IMR-90 (cell line): Measurements from ENCODE around the gene MEIS3. TPM values are rescaled to one million over a fixed set of nuclear protein-coding genes. Genes with fewer than 3 reads are reported as not detected.

Source experiments
- ATAC-seq: fragments of 200-7000 bp; cut with Tn5 transposase; 2 replicates; pipeline ENCODE4 v1.9.1; 2020; ENCODE audit warnings: low read depth, mild to moderate bottlenecking, moderate library complexity
- BruUV-seq: library from RNA; stranded (reverse); fragments of 400-500 nt; replicated peaks from 2 replicates; lab custom pipeline; 2021; lab: Mats Ljungman, UMichigan
- CTCF ChIA-PET: fragments of 300-600 bp; formaldehyde crosslinking; extraction: SDS; loops from one replicate; lab custom pipeline; 2021; ENCODE audit warnings: antibody characterized with exemption; lab: Yijun Ruan, JAX
- POLR2A ChIA-PET: fragments of 300-600 bp; sonication (Branson Sonifier 250); formaldehyde crosslinking; loops from one replicate; lab custom pipeline; 2022; ENCODE audit warnings: antibody characterized with exemption; ENCODE audit not compliant: unreplicated experiment; lab: Charles Lee
- DNase-seq: peaks from one replicate; pipeline ENCODE4 v3.0.0; 2013
- H2AFZ ChIP-seq: replicated peaks from 2 replicates; pipeline ENCODE3; 2013; ENCODE audit warnings: low read length, mild to moderate bottlenecking; ENCODE audit not compliant: poor library complexity
- H2AK5ac ChIP-seq: 2 replicates; pipeline ENCODE4 v1.6.1; 2013; ENCODE audit warnings: low read depth, low read length, inconsistent platforms
- H2AK9ac ChIP-seq: replicated peaks from 2 replicates; pipeline ENCODE3; 2013; ENCODE audit warnings: mild to moderate bottlenecking, low read depth, low read length, moderate library complexity; ENCODE audit not compliant: poor library complexity
- H2BK120ac ChIP-seq: 2 replicates; pipeline ENCODE4 v1.6.1; 2013; ENCODE audit warnings: low read depth, low read length, inconsistent platforms
- H2BK15ac ChIP-seq: 3 replicates; pipeline ENCODE4 v1.6.1; 2013; ENCODE audit warnings: low read depth, low read length, inconsistent platforms
- H2BK20ac ChIP-seq: 2 replicates; pipeline ENCODE4 v1.6.1; 2013; ENCODE audit warnings: low read depth, mild to moderate bottlenecking, inconsistent platforms, low read length, moderate library complexity
- H2BK5ac ChIP-seq: 2 replicates; pipeline ENCODE4 v1.6.1; 2013; ENCODE audit warnings: mild to moderate bottlenecking, low read depth, low read length, inconsistent platforms; ENCODE audit not compliant: poor library complexity, severe bottlenecking
- H3K14ac ChIP-seq: replicated peaks from 2 replicates; pipeline ENCODE4 v1.6.1; 2013; ENCODE audit warnings: low read depth, low read length, inconsistent platforms
- H3K18ac ChIP-seq: 2 replicates; pipeline ENCODE4 v1.6.1; 2013; ENCODE audit warnings: low read depth, low read length, control low read depth
- H3K23ac ChIP-seq: 2 replicates; pipeline ENCODE4 v1.6.1; 2013; ENCODE audit warnings: low read depth, low read length, inconsistent platforms
- H3K27ac ChIP-seq: 2 replicates; pipeline ENCODE4 v1.5.1; 2013; ENCODE audit warnings: mild to moderate bottlenecking, control low read depth, low read length; ENCODE audit not compliant: insufficient read depth
- H3K27me3 ChIP-seq: 2 replicates; pipeline ENCODE4 v1.6.1; 2013; ENCODE audit warnings: low read length; ENCODE audit not compliant: control insufficient read depth, insufficient read depth
- H3K36me3 ChIP-seq: 2 replicates; pipeline ENCODE4 v1.6.1; 2013; ENCODE audit warnings: low read length, mixed read lengths; ENCODE audit not compliant: control insufficient read depth, insufficient read depth
- H3K4ac ChIP-seq: 2 replicates; pipeline ENCODE4 v1.6.1; 2013; ENCODE audit warnings: low read depth, low read length, inconsistent platforms
- H3K4me1 ChIP-seq: 2 replicates; pipeline ENCODE4 v1.6.1; 2013; ENCODE audit warnings: low read length, mixed read lengths; ENCODE audit not compliant: control insufficient read depth, insufficient read depth
- H3K4me2 ChIP-seq: 2 replicates; pipeline ENCODE4 v1.6.1; 2013; ENCODE audit warnings: low read depth, mild to moderate bottlenecking, control low read depth, low read length, moderate library complexity
- H3K4me3 ChIP-seq: 2 replicates; pipeline ENCODE4 v1.5.1; 2013; ENCODE audit warnings: low read depth, mild to moderate bottlenecking, control low read depth, low read length, moderate library complexity; ENCODE audit not compliant: insufficient read depth
- H3K56ac ChIP-seq: 2 replicates; pipeline ENCODE4 v1.6.1; 2013; ENCODE audit warnings: low read length, inconsistent platforms; ENCODE audit not compliant: insufficient read depth; ENCODE audit errors: extremely low read depth
- H3K79me1 ChIP-seq, 2 experiments: 2 replicates each; pipeline ENCODE4 v1.6.1; 2013; ENCODE audit warnings: low read length in 2 of 2, inconsistent platforms in 1 of 2, low read depth in 1 of 2
- H3K9ac ChIP-seq: 2 replicates; pipeline ENCODE4 v1.6.1; 2013; ENCODE audit warnings: low read depth, low read length, control low read depth
- H3K9me1 ChIP-seq: 2 replicates; pipeline ENCODE4 v1.6.1; 2013; ENCODE audit warnings: low read length, inconsistent platforms; ENCODE audit not compliant: insufficient read depth
- H3K9me3 ChIP-seq: 2 replicates; pipeline ENCODE4 v1.6.1; 2013; ENCODE audit warnings: low read length; ENCODE audit not compliant: control insufficient read depth, insufficient read depth
- H4K20me1 ChIP-seq: 2 replicates; pipeline ENCODE4 v1.6.1; 2013; ENCODE audit warnings: low read length, inconsistent platforms; ENCODE audit not compliant: insufficient read depth
- H4K5ac ChIP-seq: 2 replicates; pipeline ENCODE4 v1.6.1; 2013; ENCODE audit warnings: mild to moderate bottlenecking, low read depth, low read length, control low read depth
- H4K8ac ChIP-seq, 2 experiments: 2 replicates each; pipeline ENCODE4 v1.6.1; 2013; ENCODE audit warnings: low read depth in 2 of 2, low read length in 2 of 2, control low read depth in 1 of 2, inconsistent platforms in 1 of 2
- H4K91ac ChIP-seq: 2 replicates; pipeline ENCODE4 v1.6.1; 2013; ENCODE audit warnings: low read depth, low read length, inconsistent platforms; ENCODE audit not compliant: insufficient read depth
- BHLHE40 ChIP-seq: fragments of 150-350 bp; IDR thresholded peaks from 2 replicates; pipeline ENCODE4 v1.6.1; 2016; ENCODE audit warnings: mild to moderate bottlenecking, low read depth, low read length
- CEBPB ChIP-seq: IDR thresholded peaks from 2 replicates; pipeline ENCODE4 v1.6.1; 2012; ENCODE audit warnings: low read depth, low read length, improper control_type of control experiment
- CHD1 ChIP-seq: IDR thresholded peaks from 2 replicates; pipeline ENCODE4 v1.6.1; 2012; ENCODE audit warnings: low read depth, low read length, improper control_type of control experiment
- FOS ChIP-seq: fragments of 150-350 bp; IDR thresholded peaks from 2 replicates; pipeline ENCODE4 v1.6.1; 2016; ENCODE audit warnings: low read depth, low read length
- MAFK ChIP-seq: IDR thresholded peaks from 2 replicates; pipeline ENCODE4 v1.6.1; 2012; ENCODE audit warnings: low read depth, low read length, improper control_type of control experiment
- MAZ ChIP-seq: IDR thresholded peaks from 2 replicates; pipeline ENCODE4 v1.6.1; 2012; ENCODE audit warnings: low read depth, mild to moderate bottlenecking, low read length, improper control_type of control experiment, moderate library complexity, borderline replicate concordance
- MXI1 ChIP-seq: IDR thresholded peaks from 2 replicates; pipeline ENCODE4 v1.6.1; 2012; ENCODE audit warnings: low read depth, mild to moderate bottlenecking, low read length, moderate library complexity, borderline replicate concordance
- NFE2L2 ChIP-seq: fragments of 150-350 bp; IDR thresholded peaks from 2 replicates; pipeline ENCODE4 v1.6.1; 2016; ENCODE audit warnings: low read depth, mild to moderate bottlenecking, low read length
- POLR2A ChIP-seq: IDR thresholded peaks from 2 replicates; pipeline ENCODE4 v1.6.1; 2012; ENCODE audit warnings: mild to moderate bottlenecking, low read depth, low read length
- RAD21 ChIP-seq: IDR thresholded peaks from 2 replicates; pipeline ENCODE4 v1.6.1; 2012; ENCODE audit warnings: low read length, improper control_type of control experiment
- RCOR1 ChIP-seq: IDR thresholded peaks from 2 replicates; pipeline ENCODE4 v1.6.1; 2012; ENCODE audit warnings: mild to moderate bottlenecking, low read length, improper control_type of control experiment; ENCODE audit not compliant: insufficient replicate concordance
- SMC3 ChIP-seq: fragments of 150-350 bp; IDR thresholded peaks from 2 replicates; pipeline ENCODE4 v1.6.1; 2016; ENCODE audit warnings: low read depth, mild to moderate bottlenecking, antibody characterized with exemption, low read length, moderate library complexity
- WGBS, 2 experiments: methylation state at CpG; one replicate each; pipeline versions ENCODE4 v1.1.5 to v1.1.7; 2013; ENCODE audit warnings: missing lambda C conversion rate in 2 of 2; ENCODE audit not compliant: insufficient read length in 1 of 2; ENCODE audit errors: extremely low coverage in 2 of 2; 5-methylcytosine and 5-hydroxymethylcytosine counted together
- dilution Hi-C: fragments of 300-500 bp; cut with HindIII; formaldehyde crosslinking; loops from one replicate; pipeline ENCODE4 v1.14.3; 2018; ENCODE audit warnings: low sequenced_read_pairs; ENCODE audit not compliant: unreplicated experiment
- in situ Hi-C: fragments of 300-500 bp; cut with MboI; formaldehyde crosslinking; loops from 3 replicates; pipeline ENCODE4 v1.14.3; 2019; ENCODE audit warnings: low sequenced_read_pairs, inconsistent platforms, mixed read lengths
- intact Hi-C: fragments of 100-400 bp; cut with micrococcal nuclease; formaldehyde crosslinking; loops from 2 replicates; pipeline ENCODE4 v1.10.0; 2022
- polyA plus RNA-seq, 3 experiments: library from polyadenylated mRNA; depleted of rRNA; stranded (reverse); fragments of >200 nt; gene quantifications; 2 replicates each; pipeline ENCODE4 v1.2.3, GENCODE V29; 2012; ENCODE audit warnings: low replicate concordance in 1 of 3
- total RNA-seq: library from RNA; depleted of rRNA; stranded (reverse); fragments of >200 nt; gene quantifications from 2 replicates; pipeline ENCODE4 v1.2.3, GENCODE V29; 2012
- TF ChIP-seq, protein P1 (sequence below): fragments of 150-350 bp; IDR thresholded peaks from 2 replicates; pipeline ENCODE4 v1.6.1; 2017; ENCODE audit warnings: mild to moderate bottlenecking, antibody characterized with exemption, low read length, low read depth
- TF ChIP-seq, protein P2 (sequence below): fragments of 150-350 bp; IDR thresholded peaks from 2 replicates; pipeline ENCODE4 v1.6.1; 2016; ENCODE audit warnings: low read depth, mild to moderate bottlenecking, low read length, moderate library complexity, borderline replicate concordance

MEIS3 gene
- total and polyA plus RNA-seq, 2 of the 4 experiments (the other 2 are of a cell fraction) = 32.4 to 33.0 TPM

DNA sequence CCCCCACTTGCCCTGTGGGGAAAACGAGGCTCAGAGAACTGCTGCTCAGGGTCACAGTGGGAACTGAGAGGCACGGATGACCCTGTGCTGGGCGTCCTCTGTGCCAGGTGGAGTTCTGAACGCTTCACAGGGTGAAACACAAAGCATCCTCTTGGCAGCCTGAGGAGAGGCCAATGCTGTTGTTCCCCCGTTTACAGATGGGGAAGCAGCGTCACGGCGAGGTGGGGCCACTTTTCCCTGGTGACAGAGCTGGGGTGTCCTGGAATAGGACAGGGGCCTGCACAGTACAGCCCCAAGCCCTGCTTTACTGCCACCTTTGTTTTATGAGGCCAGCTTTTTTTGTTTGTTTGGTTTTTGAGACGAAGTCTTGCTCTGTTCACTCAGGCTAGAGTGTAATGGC, 48.1 kb downstream of the MEIS3 start:
- no peak overlapping the region for H3K4me3 ChIP-seq
- H2BK120ac ChIP-seq = no peak overlapping the region
- H2AK5ac ChIP-seq = peak overlapping the region; percentile 78; the same call in 1 of the 2 replicates
- H3K18ac ChIP-seq = no peak overlapping the region
- ATAC-seq = no peak
- peaks cover 7 to 22% of the 10 kb centered on the region in 2 experiments; a peak in 3 of 4 replicates for H3K79me1 ChIP-seq
- BruUV-seq = no TSS peak
- ChIA-PET CTCF (interaction anchor here (0.7 kb wide), 1 partner anchor 14 kb away, joined by 3 read pairs; no protein-coding TSS in a partner anchor), POLR2A (no interaction called here)
- no peak overlapping the region for H3K56ac ChIP-seq
- intact Hi-C loops = no loop called here
- TF ChIP-seq CHD1 (no peak), CEBPB (no peak), MXI1 (no peak), RAD21 (no peak), RCOR1 (no peak), MAFK (no peak), POLR2A (no peak), BHLHE40 (no peak), SMC3 (no peak), MAZ (no peak), FOS (no peak), NFE2L2 (no peak)
- TF ChIP-seq, protein P1, sequence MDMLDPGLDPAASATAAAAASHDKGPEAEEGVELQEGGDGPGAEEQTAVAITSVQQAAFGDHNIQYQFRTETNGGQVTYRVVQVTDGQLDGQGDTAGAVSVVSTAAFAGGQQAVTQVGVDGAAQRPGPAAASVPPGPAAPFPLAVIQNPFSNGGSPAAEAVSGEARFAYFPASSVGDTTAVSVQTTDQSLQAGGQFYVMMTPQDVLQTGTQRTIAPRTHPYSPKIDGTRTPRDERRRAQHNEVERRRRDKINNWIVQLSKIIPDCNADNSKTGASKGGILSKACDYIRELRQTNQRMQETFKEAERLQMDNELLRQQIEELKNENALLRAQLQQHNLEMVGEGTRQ = no peak
- TF ChIP-seq, protein P2, sequence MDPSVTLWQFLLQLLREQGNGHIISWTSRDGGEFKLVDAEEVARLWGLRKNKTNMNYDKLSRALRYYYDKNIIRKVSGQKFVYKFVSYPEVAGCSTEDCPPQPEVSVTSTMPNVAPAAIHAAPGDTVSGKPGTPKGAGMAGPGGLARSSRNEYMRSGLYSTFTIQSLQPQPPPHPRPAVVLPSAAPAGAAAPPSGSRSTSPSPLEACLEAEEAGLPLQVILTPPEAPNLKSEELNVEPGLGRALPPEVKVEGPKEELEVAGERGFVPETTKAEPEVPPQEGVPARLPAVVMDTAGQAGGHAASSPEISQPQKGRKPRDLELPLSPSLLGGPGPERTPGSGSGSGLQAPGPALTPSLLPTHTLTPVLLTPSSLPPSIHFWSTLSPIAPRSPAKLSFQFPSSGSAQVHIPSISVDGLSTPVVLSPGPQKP = no peak
- no CpG with 5 or more reads among the region's 9 CpGs for WGBS, 2 experiments
- H4K20me1 ChIP-seq = peaks cover 13% of the 10 kb centered on the region; the same call in 1 of the 2 replicates
- no peaks in the 10 kb centered on the region for H3K27me3 ChIP-seq
- no peak overlapping the region for H4K8ac ChIP-seq
- no peak overlapping the region for H2BK20ac ChIP-seq
- no peak overlapping the region for H3K4ac ChIP-seq
- no peaks in the 10 kb centered on the region for H3K9me3 ChIP-seq
- in situ Hi-C loops = no loop called here
- H4K5ac ChIP-seq = no peak overlapping the region
- peaks cover 52% of the 10 kb centered on the region for H3K36me3 ChIP-seq
- DNase-seq = no peak
- no peak overlapping the region for H2BK15ac ChIP-seq
- no peak overlapping the region for H3K4me2 ChIP-seq
- no peak overlapping the region for H4K91ac ChIP-seq
- H3K27ac ChIP-seq = no peak overlapping the region
- H2AFZ ChIP-seq = no peak overlapping the region
- H3K4me1 ChIP-seq = peaks cover 6% of the 10 kb centered on the region
- H3K14ac ChIP-seq = no peak overlapping the region
- H3K9me1 ChIP-seq = peaks cover 9% of the 10 kb centered on the region
- H3K9ac ChIP-seq = no peak overlapping the region
- peak overlapping the region; percentile 65 for H2AK9ac ChIP-seq
- no peak overlapping the region for H3K23ac ChIP-seq
- peak overlapping the region; percentile 51 for H2BK5ac ChIP-seq
- dilution Hi-C loops = no loop called here
